Fibroblast of mammary gland (primary cell): ENCODE measurements around the gene NENF.
A peak's percentile ranks its signal among the peaks of the same experiment; 100 is the strongest.

ENCODE experiments used
- DNase-seq: peaks from one replicate; pipeline ENCODE4 v3.0.0-alpha.2; 2010; ENCODE audit warnings: low read depth
- H3K4me3 ChIP-seq: 2 replicates; pipeline ENCODE4 v1.5.1; 2011; ENCODE audit warnings: low read depth, mild to moderate bottlenecking, low read length, moderate library complexity; ENCODE audit not compliant: control insufficient read depth
- CTCF ChIP-seq: conservative IDR thresholded peaks from 2 replicates; pipeline ENCODE4 v1.5.1; 2011; ENCODE audit warnings: low read depth, low read length, inconsistent platforms; ENCODE audit not compliant: control insufficient read depth, insufficient read depth

NENF gene

GRCh38 chr1:212401042-212401441 is 31.7 kb upstream of the NENF start:
- no peak for DNase-seq
- TF ChIP-seq CTCF, result no peak
- no peak overlapping the region for H3K4me3 ChIP-seq

GRCh38 chr1:212401838-212402582 is 30.7 kb upstream of the NENF start:
- no peak for TF ChIP-seq CTCF
- peak; percentile 72 for DNase-seq
- H3K4me3 ChIP-seq, result no peak overlapping the region

GRCh38 chr1:212402666-212403321 is 29.9 kb upstream of the NENF start:
- no peak overlapping the region for H3K4me3 ChIP-seq
- no peak for TF ChIP-seq CTCF
- peak; percentile 3 for DNase-seq

GRCh38 chr1:212410231-212410820 is 22.4 kb upstream of the NENF start:
- no peak overlapping the region for H3K4me3 ChIP-seq
- TF ChIP-seq CTCF, result no peak
- DNase-seq, result no peak

- TF ChIP-seq CTCF, result no peak
- no peak for DNase-seq
- no peak overlapping the region for H3K4me3 ChIP-seq
Measured at GRCh38 chr1:212412374-212412773, 20.3 kb upstream of the NENF start.

GRCh38 chr1:212413902-212414327 is 18.8 kb upstream of the NENF start:
- DNase-seq, result no peak
- peak overlapping the region; percentile 85 for H3K4me3 ChIP-seq
- TF ChIP-seq CTCF, result no peak
